GM12878 (cell line): ENCODE results near the gene ABCA7. TPM values are rescaled to one million over a fixed set of nuclear protein-coding genes. Genes with fewer than 3 reads are reported as not detected.

ENCODE experiments used
- ATAC-seq: fragments of 200-7000 bp; cut with Tn5 transposase; 3 replicates; pipeline ENCODE4 v1.9.1; 2020; ENCODE audit warnings: mild to moderate bottlenecking, moderate library complexity
- BruUV-seq: library from RNA; stranded (reverse); fragments of 400-500 nt; replicated peaks from 2 replicates; lab custom pipeline; 2021; lab: Mats Ljungman, UMichigan
- CTCF ChIA-PET: fragments of 300-600 bp; sonication (Branson Sonifier 250); formaldehyde crosslinking; extraction: SDS; loops from one replicate; lab custom pipeline; 2021; ENCODE audit warnings: inconsistent platforms; lab: Yijun Ruan, JAX
- POLR2A ChIA-PET: fragments of 350-600 bp; formaldehyde crosslinking; extraction: SDS; loops from one replicate; lab custom pipeline; 2021; ENCODE audit warnings: inconsistent platforms; lab: Charles Lee
- RAD21 ChIA-PET: fragments of 300-600 bp; sonication (Branson Sonifier 250); formaldehyde crosslinking; loops from one replicate; lab custom pipeline; 2023; ENCODE audit warnings: antibody characterized with exemption; ENCODE audit not compliant: unreplicated experiment; lab: Charles Lee
- SMC1A ChIA-PET: fragments of 300-600 bp; sonication (Branson Sonifier 250); formaldehyde crosslinking; loops from one replicate; lab custom pipeline; 2023; ENCODE audit not compliant: unreplicated experiment, uncharacterized antibody; lab: Charles Lee
- DNase-seq: peaks from one replicate; pipeline ENCODE4 v3.0.0-alpha.2; 2011; ENCODE audit warnings: low read depth, low spot score
- FAIRE-seq: peaks from 3 replicates; lab custom pipeline; 2011; peaks lifted over from hg19 to GRCh38; lab: Jason Lieb, UNC
- H2AFZ ChIP-seq: 2 replicates; pipeline ENCODE4 v1.6.0; 2011; ENCODE audit warnings: low read depth, low read length, control low read depth; ENCODE audit not compliant: control insufficient read depth
- H3K27ac ChIP-seq: 2 replicates; pipeline ENCODE4 v1.5.1; 2011; ENCODE audit warnings: control low read depth; ENCODE audit not compliant: control insufficient read depth, insufficient read depth
- H3K27me3 ChIP-seq, 2 experiments: replicated peaks in 1 of 2; 2 replicates each; pipeline versions ENCODE4 v1.6.0 to v1.6.1; 2011; ENCODE audit warnings: low read length in 1 of 2; ENCODE audit not compliant: control insufficient read depth in 2 of 2, insufficient read depth in 2 of 2
- H3K36me3 ChIP-seq, 2 experiments: 2 replicates each; pipeline ENCODE4 v1.5.1; 2011; ENCODE audit warnings: low read length in 1 of 2; ENCODE audit not compliant: control insufficient read depth in 2 of 2, insufficient read depth in 2 of 2
- H3K4me1 ChIP-seq: 2 replicates; pipeline ENCODE4 v1.6.1; 2011; ENCODE audit warnings: mild to moderate bottlenecking, low read length, moderate library complexity, mixed read lengths; ENCODE audit not compliant: control insufficient read depth, insufficient read depth
- H3K4me2 ChIP-seq: 2 replicates; pipeline ENCODE4 v1.6.0; 2011; ENCODE audit warnings: control low read depth; ENCODE audit not compliant: control insufficient read depth, insufficient read depth
- H3K4me3 ChIP-seq: fragments of 200-600 bp; sonication (generic); 2 replicates; pipeline ENCODE4 v1.5.1; 2016
- H3K79me2 ChIP-seq: 2 replicates; pipeline ENCODE4 v1.6.0; 2011; ENCODE audit warnings: low read length; ENCODE audit not compliant: control insufficient read depth, insufficient read depth
- H3K9ac ChIP-seq: 2 replicates; pipeline ENCODE4 v1.8.0; 2011; ENCODE audit warnings: low read length, control low read depth, mixed read lengths; ENCODE audit not compliant: control insufficient read depth, insufficient read depth
- H3K9me3 ChIP-seq: replicated peaks from 3 replicates; pipeline ENCODE4 v1.5.1; 2011; ENCODE audit warnings: mild to moderate bottlenecking, low read length; ENCODE audit not compliant: control insufficient read depth, insufficient read depth
- H4K20me1 ChIP-seq: 2 replicates; pipeline ENCODE4 v1.6.0; 2011; ENCODE audit not compliant: control insufficient read depth, insufficient read depth
- IRF4 ChIP-seq: IDR thresholded peaks from 2 replicates; pipeline ENCODE4 v1.6.1; 2011; ENCODE audit warnings: low read depth, low read length
- MLLT1 ChIP-seq: fragments of 450-650 bp; IDR thresholded peaks from 2 replicates; pipeline ENCODE4 v1.6.1; 2016; ENCODE audit warnings: mild to moderate bottlenecking
- NKRF ChIP-seq: fragments of 450-650 bp; conservative IDR thresholded peaks from 2 replicates; pipeline ENCODE4 v1.6.1; 2017; ENCODE audit warnings: mild to moderate bottlenecking, moderate library complexity
- NR2C1 ChIP-seq: fragments of 450-650 bp; IDR thresholded peaks from 2 replicates; pipeline ENCODE4 v1.6.1; 2017; ENCODE audit warnings: antibody characterized with exemption, mild to moderate bottlenecking, moderate library complexity
- TCF12 ChIP-seq: IDR thresholded peaks from 2 replicates; pipeline ENCODE4 v1.6.1; 2011; ENCODE audit warnings: low read depth, mild to moderate bottlenecking, low read length
- USF2 ChIP-seq: IDR thresholded peaks from 2 replicates; pipeline ENCODE4 v1.6.1; 2011; ENCODE audit warnings: low read depth, low read length, improper control_type of control experiment, borderline replicate concordance
- WGBS: methylation state at CpG from one replicate; pipeline ENCODE4 v1.1.6; 2016; ENCODE audit warnings: low lambda C conversion rate; ENCODE audit not compliant: insufficient replicate concordance, insufficient coverage; ENCODE audit errors: missing lambda C conversion rate; 5-methylcytosine and 5-hydroxymethylcytosine counted together
- in situ Hi-C: fragments of 300-500 bp; cut with MboI; formaldehyde crosslinking; loops from 9 replicates; pipeline ENCODE4 v1.14.3; 2018; ENCODE audit warnings: mixed read lengths
- intact Hi-C: fragments of 100-400 bp; cut with micrococcal nuclease; formaldehyde crosslinking; loops from one replicate; pipeline ENCODE4 v1.14.2; 2022; ENCODE audit not compliant: unreplicated experiment
- polyA plus RNA-seq, 11 experiments: library from polyadenylated mRNA; depleted of rRNA in 4 of 11; unstranded in 6 of 11; stranded (reverse) in 5 of 11; fragments of >200 nt; fragmentation: Nextera tagmentation in 4 of 11; fragmentation: Illumina TruSeq in 1 of 11; extraction: Ambion mirVana in 4 of 11; extraction: Trizol in 1 of 11; gene quantifications; 1 replicate in 1 of 11; 2 replicates in 10 of 11; pipeline versions ENCODE4 v1.2.1 to v1.2.3, GENCODE V29; 2011 to 2016; ENCODE audit warnings: inconsistent platforms in 2 of 11, missing spikeins in 2 of 11, low read depth in 1 of 11
- total RNA-seq, 4 experiments: library from RNA; depleted of rRNA in 3 of 4; stranded (reverse); fragments of >200 nt in 3 of 4; fragmentation: Illumina TruSeq in 1 of 4; extraction: Trizol in 1 of 4; gene quantifications; 2 replicates each; pipeline versions ENCODE4 v1.2.1 to v1.2.3, GENCODE V29; 2013 to 2021

The ABCA7 gene
- total and polyA plus RNA-seq, 10 of the 15 experiments (the other 5 are each of a cell fraction or from before 2014, with no cell fraction given) = 1.0 to 49.5 (median 14.8) TPM

GRCh38 chr19:1046117-1046626 lies 6.3 kb downstream of the ABCA7 start (continued):
- TF ChIP-seq NKRF (no peak), USF2 (no peak), MLLT1 (no peak), TCF12 (no peak), NR2C1 (no peak)

- no peaks in the 10 kb centered on the region for H3K79me2 ChIP-seq
- POLR2A ChIA-PET = no interaction called here
- ATAC-seq (no peak), FAIRE-seq (no peak), DNase-seq (no peak)
- 44% methylated on average over 76 of the region's 77 CpGs for WGBS
- RAD21 ChIA-PET = no interaction called here
- H3K4me1 ChIP-seq = no peaks in the 10 kb centered on the region
- H3K4me3 ChIP-seq = no peak overlapping the region
- H3K36me3 ChIP-seq = peaks cover 0 to 1% of the 10 kb centered on the region in 2 experiments; a peak in 1 of 4 replicates
- CTCF ChIA-PET = no interaction called here
- in situ Hi-C loops = no loop called here
- H3K4me2 ChIP-seq = no peak overlapping the region
- H3K27ac ChIP-seq = no peak overlapping the region
- intact Hi-C loops = no loop called here
- no peak for TF ChIP-seq IRF4
- SMC1A ChIA-PET = no interaction called here
- H3K9me3 ChIP-seq = no peaks in the 10 kb centered on the region
- no peak overlapping the region for H2AFZ ChIP-seq
- H3K27me3 ChIP-seq = no peaks in the 10 kb centered on the region
- no TSS peak for BruUV-seq
- no peak overlapping the region for H3K9ac ChIP-seq
- H4K20me1 ChIP-seq = no peaks in the 10 kb centered on the region
Measured at GRCh38 chr19:1046836-1047695, 7.2 kb downstream of the ABCA7 start.
